ENCODE results near the gene TBPL2.

GRCh38 chr14:55418411-55418810 is 22.0 kb downstream of the TBPL2 start:
- TF ChIP-seq POLR2A (IDR thresholded peaks at IDR 0.05; ENCODE audit: low read length): no peak
- TF ChIP-seq GATA1 (IDR thresholded peaks at IDR 0.05; ENCODE audit: low read depth, low read length): no peak
